ENCODE data around the gene INPP5A.
A peak's percentile ranks its signal among the peaks of the same experiment; 100 is the strongest.

The INPP5A gene

GRCh38 chr10:132577350-132578003 lies 39.9 kb downstream of the INPP5A start:
- TF ChIP-seq POU2F2 (IDR thresholded peaks at IDR 0.05; ENCODE audit: low read depth, low read length) (no peak), SPI1 (IDR thresholded peaks at IDR 0.05; ENCODE audit: low read depth, low read length) (no peak), POLR2AphosphoS5 (IDR thresholded peaks at IDR 0.05; ENCODE audit: low read depth, low read length) (no peak), POLR2A (IDR thresholded peaks at IDR 0.05; ENCODE audit: low read depth, low read length) (no peak), TAF1 (IDR thresholded peaks at IDR 0.05; ENCODE audit: low read depth, low read length) (no peak), PAX5 (IDR thresholded peaks at IDR 0.05; ENCODE audit: insufficient read depth, low read length, severe bottlenecking) (no peak)
- no peak for FAIRE-seq
- DNase-seq (ENCODE audit: insufficient read length, low spot score) = no peak

- no peak for TF ChIP-seq POLR2AphosphoS5 (IDR thresholded peaks at IDR 0.05; ENCODE audit: low read depth, low read length)
- TF ChIP-seq PAX5 (IDR thresholded peaks at IDR 0.05; ENCODE audit: insufficient read depth, low read length, severe bottlenecking) = no peak
- no peak for TF ChIP-seq POLR2A (IDR thresholded peaks at IDR 0.05; ENCODE audit: low read depth, low read length)
- no peak for DNase-seq (ENCODE audit: insufficient read length, low spot score)
- no peak for FAIRE-seq
Measured at GRCh38 chr10:132578287-132578951, 40.8 kb downstream of the INPP5A start.

GRCh38 chr10:132579027-132579859 lies 41.7 kb downstream of the INPP5A start:
- FAIRE-seq (no peak), DNase-seq (ENCODE audit: insufficient read length, low spot score) (no peak)
- TF ChIP-seq POU2F2 (IDR thresholded peaks at IDR 0.05; ENCODE audit: low read depth, low read length) = no peak
- no peak for TF ChIP-seq POLR2AphosphoS5 (IDR thresholded peaks at IDR 0.05; ENCODE audit: low read depth, low read length)
- TF ChIP-seq POLR2A (IDR thresholded peaks at IDR 0.05; ENCODE audit: low read depth, low read length) = no peak
- no peak for TF ChIP-seq PAX5 (IDR thresholded peaks at IDR 0.05; ENCODE audit: insufficient read depth, low read length, severe bottlenecking)
- TF ChIP-seq TAF1 (IDR thresholded peaks at IDR 0.05; ENCODE audit: low read depth, low read length) = no peak
- TF ChIP-seq SPI1 (IDR thresholded peaks at IDR 0.05; ENCODE audit: low read depth, low read length) = no peak

- FAIRE-seq = peak; percentile 55
- TF ChIP-seq POLR2AphosphoS5 (IDR thresholded peaks at IDR 0.05; ENCODE audit: low read depth, low read length) = no peak
- TF ChIP-seq TAF1 (IDR thresholded peaks at IDR 0.05; ENCODE audit: low read depth, low read length) = no peak
- peak; percentile 65 for TF ChIP-seq SPI1 (IDR thresholded peaks at IDR 0.05; ENCODE audit: low read depth, low read length)
- TF ChIP-seq POU2F2 (IDR thresholded peaks at IDR 0.05; ENCODE audit: low read depth, low read length) = no peak
- no peak for TF ChIP-seq PAX5 (IDR thresholded peaks at IDR 0.05; ENCODE audit: insufficient read depth, low read length, severe bottlenecking)
- no peak for TF ChIP-seq POLR2A (IDR thresholded peaks at IDR 0.05; ENCODE audit: low read depth, low read length)
- DNase-seq (ENCODE audit: insufficient read length, low spot score) = no peak
Measured at GRCh38 chr10:132580143-132580542, 42.6 kb downstream of the INPP5A start.

GRCh38 chr10:132580617-132581016 lies 43.0 kb downstream of the INPP5A start:
- TF ChIP-seq TAF1 (IDR thresholded peaks at IDR 0.05; ENCODE audit: low read depth, low read length) (no peak), SPI1 (IDR thresholded peaks at IDR 0.05; ENCODE audit: low read depth, low read length) (no peak), POLR2AphosphoS5 (IDR thresholded peaks at IDR 0.05; ENCODE audit: low read depth, low read length) (no peak), POU2F2 (IDR thresholded peaks at IDR 0.05; ENCODE audit: low read depth, low read length) (no peak), POLR2A (IDR thresholded peaks at IDR 0.05; ENCODE audit: low read depth, low read length) (no peak), PAX5 (IDR thresholded peaks at IDR 0.05; ENCODE audit: insufficient read depth, low read length, severe bottlenecking) (no peak)
- DNase-seq (ENCODE audit: insufficient read length, low spot score) (no peak), FAIRE-seq (no peak)

- TF ChIP-seq POU2F2 (IDR thresholded peaks at IDR 0.05; ENCODE audit: low read depth, low read length) (no peak), POLR2AphosphoS5 (IDR thresholded peaks at IDR 0.05; ENCODE audit: low read depth, low read length) (no peak), POLR2A (IDR thresholded peaks at IDR 0.05; ENCODE audit: low read depth, low read length) (no peak), TAF1 (IDR thresholded peaks at IDR 0.05; ENCODE audit: low read depth, low read length) (no peak), PAX5 (IDR thresholded peaks at IDR 0.05; ENCODE audit: insufficient read depth, low read length, severe bottlenecking) (no peak), SPI1 (IDR thresholded peaks at IDR 0.05; ENCODE audit: low read depth, low read length) (no peak)
- FAIRE-seq (no peak), DNase-seq (ENCODE audit: insufficient read length, low spot score) (no peak)
Measured at GRCh38 chr10:132582137-132582536, 44.5 kb downstream of the INPP5A start.

GRCh38 chr10:132582771-132583170 lies 45.2 kb downstream of the INPP5A start:
- TF ChIP-seq PAX5 (IDR thresholded peaks at IDR 0.05; ENCODE audit: insufficient read depth, low read length, severe bottlenecking) (no peak), TAF1 (IDR thresholded peaks at IDR 0.05; ENCODE audit: low read depth, low read length) (no peak), POU2F2 (IDR thresholded peaks at IDR 0.05; ENCODE audit: low read depth, low read length) (no peak), SPI1 (IDR thresholded peaks at IDR 0.05; ENCODE audit: low read depth, low read length) (no peak), POLR2AphosphoS5 (IDR thresholded peaks at IDR 0.05; ENCODE audit: low read depth, low read length) (no peak), POLR2A (IDR thresholded peaks at IDR 0.05; ENCODE audit: low read depth, low read length) (no peak)
- no peak for DNase-seq (ENCODE audit: insufficient read length, low spot score)
- no peak for FAIRE-seq

GRCh38 chr10:132583456-132583855 lies 45.9 kb downstream of the INPP5A start:
- FAIRE-seq = no peak
- TF ChIP-seq TAF1 (IDR thresholded peaks at IDR 0.05; ENCODE audit: low read depth, low read length) (no peak), POLR2AphosphoS5 (IDR thresholded peaks at IDR 0.05; ENCODE audit: low read depth, low read length) (no peak), POU2F2 (IDR thresholded peaks at IDR 0.05; ENCODE audit: low read depth, low read length) (no peak), POLR2A (IDR thresholded peaks at IDR 0.05; ENCODE audit: low read depth, low read length) (no peak), PAX5 (IDR thresholded peaks at IDR 0.05; ENCODE audit: insufficient read depth, low read length, severe bottlenecking) (no peak), SPI1 (IDR thresholded peaks at IDR 0.05; ENCODE audit: low read depth, low read length) (no peak)
- no peak for DNase-seq (ENCODE audit: insufficient read length, low spot score)

GRCh38 chr10:132584081-132584480 lies 46.5 kb downstream of the INPP5A start:
- TF ChIP-seq TAF1 (IDR thresholded peaks at IDR 0.05; ENCODE audit: low read depth, low read length) (no peak), SPI1 (IDR thresholded peaks at IDR 0.05; ENCODE audit: low read depth, low read length) (no peak), PAX5 (IDR thresholded peaks at IDR 0.05; ENCODE audit: insufficient read depth, low read length, severe bottlenecking) (no peak), POLR2AphosphoS5 (IDR thresholded peaks at IDR 0.05; ENCODE audit: low read depth, low read length) (no peak), POU2F2 (IDR thresholded peaks at IDR 0.05; ENCODE audit: low read depth, low read length) (no peak), POLR2A (IDR thresholded peaks at IDR 0.05; ENCODE audit: low read depth, low read length) (no peak)

More at GRCh38 chr10:132584081-132584480, 46.5 kb downstream of the INPP5A start:
- no peak for DNase-seq (ENCODE audit: insufficient read length, low spot score)
- peak; percentile 41 for FAIRE-seq
